Mucosa of descending colon (tissue), 3 donors: ENCODE measurements around the gene CCDC120. TPM values are rescaled to one million over a fixed set of nuclear protein-coding genes. Genes with fewer than 3 reads are reported as not detected.

Experiments used
- ATAC-seq: fragments of 200-7000 bp; cut with Tn5 transposase; one replicate; pipeline ENCODE4 v1.9.1; 2020; ENCODE audit warnings: mild to moderate bottlenecking, moderate library complexity
- DNase-seq, 3 donors: peaks; one replicate each; pipeline ENCODE4 v3.0.0-alpha.2; 2020
- H3K36me3 ChIP-seq: fragments of 200-600 bp; one replicate; pipeline ENCODE4 v1.8.0; 2021; ENCODE audit warnings: low read depth, mild to moderate bottlenecking
- H3K4me1 ChIP-seq: fragments of 200-600 bp; one replicate; pipeline ENCODE4 v1.8.0; 2021; ENCODE audit warnings: low read depth, mild to moderate bottlenecking
- H3K4me3 ChIP-seq: fragments of 200-600 bp; one replicate; pipeline ENCODE4 v1.8.0; 2021; ENCODE audit warnings: mild to moderate bottlenecking
- H3K9me3 ChIP-seq: fragments of 200-600 bp; one replicate; pipeline ENCODE4 v1.8.0; 2021; ENCODE audit warnings: mild to moderate bottlenecking
- intact Hi-C, 2 donors: fragments of 100-400 bp; cut with DNase I in 1 of 2; cut with micrococcal nuclease in 1 of 2; formaldehyde crosslinking; loops; one replicate each; pipeline versions ENCODE4 v1.11.0 to v1.11.1; 2022; cut with DNase I, micrococcal nuclease
- total RNA-seq, 3 donors: library from RNA; stranded (reverse); fragmentation: NEBNext Ultra II Directional in 2 of 3; extraction: Animal tissue kit (Norgen Biotek cat#: 25700) in 2 of 3; gene quantifications; one replicate each; pipeline versions ENCODE4 v1.2.1 to v1.2.4, GENCODE V29; 2021 to 2023
- TF ChIP-seq, protein P1 (sequence below): fragments of 200-600 bp; IDR thresholded peaks from one replicate; pipeline ENCODE4 v1.8.0; 2022; ENCODE audit warnings: antibody characterized with exemption, mild to moderate bottlenecking
- donor health status: DM: no; HTN: no; CAD: no; lungs with moderate emphysema.
- donor health status: DM: no; HTN: no; CAD: no.
- donor health status: DM: no; HTN: yes; CAD: no.

The CCDC120 gene
- total RNA-seq, 3 donors from 2014 or later = 11.6 to 16.7 (median 12.5) TPM

DNA sequence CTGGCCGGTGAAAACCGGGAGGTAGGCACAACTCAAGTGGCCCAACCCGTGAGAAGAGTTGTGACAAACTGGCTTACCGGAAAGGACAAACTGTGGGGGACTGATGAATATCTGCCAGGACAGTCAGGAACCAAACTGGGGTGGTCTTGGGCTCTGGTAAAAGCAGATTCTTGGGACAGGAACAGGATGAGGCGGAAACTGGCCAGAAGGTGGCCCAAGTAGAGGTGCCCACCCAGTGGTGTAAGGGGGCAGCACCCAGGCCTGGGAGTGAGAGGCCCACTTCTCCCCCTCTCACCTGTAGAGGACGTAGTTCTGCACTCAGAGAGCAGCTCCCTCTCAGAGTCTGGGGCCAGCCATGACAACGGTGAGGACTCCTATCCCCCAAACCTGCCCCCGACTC lies 5.9 kb downstream of the CCDC120 start:
- TF ChIP-seq, protein P1, sequence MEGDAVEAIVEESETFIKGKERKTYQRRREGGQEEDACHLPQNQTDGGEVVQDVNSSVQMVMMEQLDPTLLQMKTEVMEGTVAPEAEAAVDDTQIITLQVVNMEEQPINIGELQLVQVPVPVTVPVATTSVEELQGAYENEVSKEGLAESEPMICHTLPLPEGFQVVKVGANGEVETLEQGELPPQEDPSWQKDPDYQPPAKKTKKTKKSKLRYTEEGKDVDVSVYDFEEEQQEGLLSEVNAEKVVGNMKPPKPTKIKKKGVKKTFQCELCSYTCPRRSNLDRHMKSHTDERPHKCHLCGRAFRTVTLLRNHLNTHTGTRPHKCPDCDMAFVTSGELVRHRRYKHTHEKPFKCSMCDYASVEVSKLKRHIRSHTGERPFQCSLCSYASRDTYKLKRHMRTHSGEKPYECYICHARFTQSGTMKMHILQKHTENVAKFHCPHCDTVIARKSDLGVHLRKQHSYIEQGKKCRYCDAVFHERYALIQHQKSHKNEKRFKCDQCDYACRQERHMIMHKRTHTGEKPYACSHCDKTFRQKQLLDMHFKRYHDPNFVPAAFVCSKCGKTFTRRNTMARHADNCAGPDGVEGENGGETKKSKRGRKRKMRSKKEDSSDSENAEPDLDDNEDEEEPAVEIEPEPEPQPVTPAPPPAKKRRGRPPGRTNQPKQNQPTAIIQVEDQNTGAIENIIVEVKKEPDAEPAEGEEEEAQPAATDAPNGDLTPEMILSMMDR = no peak
- intact Hi-C loops = no loop called here
- no peak for ATAC-seq
- Histone ChIP-seq H3K9me3 (no peaks in the 10 kb centered on the region), H3K4me1 (no peaks in the 10 kb centered on the region), H3K36me3 (no peaks in the 10 kb centered on the region), H3K4me3 (no peak overlapping the region)
- no peak for DNase-seq

DNA sequence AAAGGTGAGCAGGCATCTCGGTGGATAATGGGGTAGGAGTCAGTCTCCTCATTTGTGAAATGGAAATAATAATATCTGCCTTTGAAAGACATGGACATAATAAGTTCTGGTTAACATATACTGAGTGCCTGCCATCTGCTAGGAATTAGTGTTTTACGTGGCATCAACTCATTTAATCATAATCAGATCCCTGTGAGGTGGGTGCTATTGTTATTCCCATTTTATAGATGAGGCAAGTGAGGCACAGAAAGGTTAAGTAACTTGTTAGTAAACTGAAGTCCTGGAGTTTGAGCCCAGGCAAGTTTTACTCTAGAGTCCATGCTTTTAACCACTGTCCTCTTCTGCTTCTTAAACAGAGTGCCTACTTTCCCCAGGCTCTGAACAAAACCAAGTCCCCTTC lies 7.5 kb downstream of the CCDC120 start:
- intact Hi-C loops = no loop called here
- no peak for ATAC-seq
- no peaks in the 10 kb centered on the region for H3K36me3 ChIP-seq
- TF ChIP-seq, protein P1 = no peak
- DNase-seq = no peak
- no peak overlapping the region for H3K4me3 ChIP-seq
- H3K9me3 ChIP-seq = no peaks in the 10 kb centered on the region
- no peaks in the 10 kb centered on the region for H3K4me1 ChIP-seq

DNA sequence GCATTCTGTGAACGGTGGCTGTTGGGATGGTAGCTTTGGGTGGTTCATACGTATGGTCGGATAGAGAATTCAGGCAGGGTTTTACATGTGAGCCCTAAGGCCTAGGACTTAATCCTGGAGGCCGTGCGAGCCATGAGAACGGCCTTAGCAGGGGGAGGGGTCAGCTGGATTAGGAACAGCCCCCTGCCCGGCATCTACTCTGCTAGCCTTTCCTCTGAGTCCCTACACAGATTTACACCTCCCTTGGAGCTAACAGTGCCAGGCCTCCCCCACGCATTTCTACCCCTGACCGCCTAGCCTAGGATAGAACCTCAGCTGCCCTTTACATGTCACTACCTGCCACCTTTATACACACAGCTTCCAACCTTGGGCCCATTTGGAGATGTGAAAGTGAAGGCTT lies 7.9 kb downstream of the CCDC120 start:
- H3K36me3 ChIP-seq = no peaks in the 10 kb centered on the region
- no peak overlapping the region for H3K4me3 ChIP-seq
- intact Hi-C loops = no loop called here
- no peaks in the 10 kb centered on the region for H3K9me3 ChIP-seq
- H3K4me1 ChIP-seq = no peaks in the 10 kb centered on the region
- ATAC-seq = no peak
- TF ChIP-seq, protein P1 = no peak
- no peak for DNase-seq

DNA sequence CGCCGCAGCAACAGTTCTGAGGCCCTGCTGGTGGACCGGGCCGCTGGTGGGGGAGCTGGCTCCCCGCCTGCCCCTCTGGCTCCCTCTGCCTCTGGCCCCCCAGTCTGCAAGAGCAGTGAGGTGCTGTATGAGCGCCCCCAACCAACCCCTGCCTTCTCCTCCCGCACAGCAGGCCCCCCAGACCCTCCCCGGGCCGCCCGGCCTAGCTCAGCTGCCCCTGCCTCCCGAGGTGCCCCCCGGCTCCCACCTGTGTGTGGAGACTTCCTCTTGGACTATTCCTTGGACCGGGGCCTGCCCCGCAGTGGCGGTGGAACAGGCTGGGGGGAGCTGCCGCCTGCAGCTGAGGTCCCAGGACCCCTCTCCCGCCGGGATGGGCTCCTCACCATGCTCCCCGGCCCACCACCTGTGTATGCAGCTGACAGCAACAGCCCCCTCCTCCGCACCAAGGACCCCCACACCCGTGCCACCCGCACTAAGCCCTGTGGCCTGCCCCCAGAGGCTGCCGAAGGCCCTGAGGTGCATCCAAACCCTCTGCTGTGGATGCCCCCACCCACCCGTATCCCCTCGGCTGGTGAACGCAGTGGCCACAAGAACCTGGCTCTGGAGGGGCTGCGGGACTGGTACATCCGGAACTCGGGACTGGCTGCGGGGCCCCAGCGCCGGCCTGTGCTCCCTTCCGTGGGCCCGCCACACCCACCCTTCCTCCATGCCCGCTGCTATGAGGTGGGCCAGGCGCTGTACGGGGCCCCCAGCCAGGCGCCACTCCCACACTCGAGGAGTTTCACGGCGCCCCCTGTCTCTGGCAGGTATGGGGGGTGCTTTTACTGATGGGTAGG lies 8.7 kb downstream of the CCDC120 start:
- no peaks in the 10 kb centered on the region for H3K4me1 ChIP-seq
- TF ChIP-seq, protein P1 = no peak
- intact Hi-C loops = no loop called here
- H3K36me3 ChIP-seq = no peaks in the 10 kb centered on the region
- ATAC-seq = no peak
- H3K9me3 ChIP-seq = no peaks in the 10 kb centered on the region
- no peak overlapping the region for H3K4me3 ChIP-seq
- DNase-seq = no peak

DNA sequence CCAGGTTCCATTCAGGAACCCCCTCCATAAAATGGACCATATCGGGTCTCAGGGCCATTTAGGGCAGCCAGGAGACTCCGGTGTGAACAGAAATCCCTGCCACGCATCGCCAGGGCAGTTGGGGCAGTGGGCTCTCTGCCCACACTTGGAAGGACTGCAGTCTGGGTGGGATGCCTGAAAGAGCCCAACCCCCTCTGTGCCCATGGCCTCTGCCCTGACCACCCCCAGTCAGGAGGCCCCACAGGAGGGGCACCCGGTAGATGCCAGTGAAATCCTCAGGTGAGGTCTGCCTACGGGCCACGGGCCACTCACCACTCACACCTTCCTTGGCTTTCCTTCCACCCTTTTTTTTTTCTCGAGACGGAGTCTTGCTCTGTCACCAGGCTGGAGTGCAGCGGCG lies 10.2 kb downstream of the CCDC120 start:
- Histone ChIP-seq H3K4me1 (no peaks in the 10 kb centered on the region), H3K4me3 (no peak overlapping the region), H3K36me3 (no peaks in the 10 kb centered on the region), H3K9me3 (no peaks in the 10 kb centered on the region)
- ATAC-seq (no peak), DNase-seq (no peak)
- intact Hi-C loops = no loop called here
- TF ChIP-seq, protein P1 = no peak
